K562 (cell line): ENCODE results near the gene C1orf116. TPM values are rescaled to one million over a fixed set of nuclear protein-coding genes. Genes with fewer than 3 reads are reported as not detected.

Experiments used
- ATAC-seq: fragments of 200-7000 bp; cut with Tn5 transposase; 3 replicates; pipeline ENCODE4 v1.9.1; 2020; ENCODE audit warnings: moderate library complexity
- BruUV-seq: library from RNA; stranded (reverse); fragments of 400-500 nt; replicated peaks from 2 replicates; lab custom pipeline; 2021; lab: Mats Ljungman, UMichigan
- CTCF ChIA-PET: fragments of 300-600 bp; formaldehyde crosslinking; extraction: SDS; loops from one replicate; lab custom pipeline; 2021; ENCODE audit warnings: low intra/inter-chr PET ratio; lab: Yijun Ruan, JAX
- POLR2A ChIA-PET: fragments of 300-600, 350-650 bp; sonication (Branson Sonifier 250); formaldehyde crosslinking; extraction: SDS; loops from one replicate; lab custom pipeline; 2021; ENCODE audit warnings: antibody characterized with exemption, inconsistent platforms; lab: Yijun Ruan, JAX
- DNase-seq, 4 experiments: peaks; one replicate each; pipeline versions ENCODE4 v3.0.0 to v3.0.0-alpha.2; 2011 to 2018; ENCODE audit warnings: low spot score in 3 of 4, mixed read lengths in 3 of 4; ENCODE audit errors: extremely low read depth in 1 of 4
- FAIRE-seq: peaks from 2 replicates; lab custom pipeline; 2011; peaks lifted over from hg19 to GRCh38; lab: Jason Lieb, UNC
- H2AFZ ChIP-seq: 2 replicates; pipeline ENCODE4 v1.6.0; 2011; ENCODE audit warnings: low read depth, low read length, control low read depth, inconsistent platforms
- H3K27ac ChIP-seq: fragments of 200-600 bp; 3 replicates; pipeline ENCODE4 v1.8.0; 2011; ENCODE audit warnings: low read depth, mild to moderate bottlenecking, control low read depth, inconsistent platforms, low read length, moderate library complexity, mixed read lengths; ENCODE audit errors: extremely low read depth
- H3K27me3 ChIP-seq, 2 experiments: fragments of 300-600 bp in 1 of 2; 2 replicates in 1 of 2; 3 replicates in 1 of 2; pipeline versions ENCODE4 v1.6.0 to v1.8.0; 2011; ENCODE audit warnings: inconsistent platforms in 2 of 2, low read length in 2 of 2, mild to moderate bottlenecking in 1 of 2, mixed read lengths in 1 of 2, moderate library complexity in 1 of 2; ENCODE audit not compliant: control insufficient read depth in 2 of 2, insufficient read depth in 2 of 2
- H3K36me3 ChIP-seq: fragments of 300-600 bp; 3 replicates; pipeline ENCODE4 v1.8.0; 2011; ENCODE audit warnings: mild to moderate bottlenecking, low read length, inconsistent platforms; ENCODE audit not compliant: control insufficient read depth, insufficient read depth
- H3K4me1 ChIP-seq, 2 experiments: fragments of 200-600 bp in 1 of 2; replicated peaks in 1 of 2; 2 replicates in 1 of 2; 3 replicates in 1 of 2; pipeline versions ENCODE4 v1.5.1 to v1.8.0; 2011; ENCODE audit warnings: inconsistent platforms in 2 of 2, low read length in 2 of 2, mild to moderate bottlenecking in 1 of 2, mixed read lengths in 1 of 2, moderate library complexity in 1 of 2; ENCODE audit not compliant: control insufficient read depth in 2 of 2, insufficient read depth in 2 of 2
- H3K4me2 ChIP-seq: 2 replicates; pipeline ENCODE4 v1.6.1; 2011; ENCODE audit warnings: low read length, control low read depth, inconsistent platforms, mixed read lengths; ENCODE audit not compliant: insufficient read depth
- H3K4me3 ChIP-seq: fragments of 200-600 bp; sonication (generic), shearing (Covaris generic); 2 replicates; pipeline ENCODE4 v1.5.1; 2016; ENCODE audit warnings: control low read depth, inconsistent platforms
- H3K79me2 ChIP-seq: fragments of 200-600 bp; 3 replicates; pipeline ENCODE4 v1.8.0; 2011; ENCODE audit warnings: low read length, inconsistent platforms; ENCODE audit not compliant: control insufficient read depth, insufficient read depth
- H3K9ac ChIP-seq, 2 experiments: 2 replicates each; pipeline versions ENCODE4 v1.6.0 to v1.6.1; 2011; ENCODE audit warnings: low read depth in 2 of 2, low read length in 2 of 2, control low read depth in 1 of 2, inconsistent platforms in 1 of 2, mild to moderate bottlenecking in 1 of 2, mixed read lengths in 1 of 2; ENCODE audit not compliant: insufficient read depth in 1 of 2
- H3K9me1 ChIP-seq: one replicate; pipeline ENCODE4 v1.6.0; 2011; ENCODE audit warnings: inconsistent platforms, mild to moderate bottlenecking, low read length, moderate library complexity; ENCODE audit not compliant: control insufficient read depth, insufficient read depth
- H3K9me3 ChIP-seq: replicated peaks from 2 replicates; pipeline ENCODE4 v1.5.1; 2011; ENCODE audit warnings: low read depth, low read length, inconsistent platforms; ENCODE audit not compliant: control insufficient read depth, insufficient read depth
- H4K20me1 ChIP-seq: replicated peaks from 2 replicates; pipeline ENCODE4 v1.6.1; 2011; ENCODE audit warnings: low read length, inconsistent platforms, mixed read lengths; ENCODE audit not compliant: control insufficient read depth, insufficient read depth
- FOXA1 ChIP-seq: fragments of 450-650 bp; IDR thresholded peaks from 2 replicates; pipeline ENCODE4 v1.6.1; 2016; ENCODE audit warnings: mild to moderate bottlenecking, borderline replicate concordance
- MITF ChIP-seq: IDR thresholded peaks from 2 replicates; pipeline ENCODE4 v1.6.1; 2014; ENCODE audit warnings: antibody characterized with exemption
- RBM15 ChIP-seq: fragments of 200-400 bp; formaldehyde crosslinking; IDR thresholded peaks from 2 replicates; pipeline ENCODE4 v1.6.1; 2018; ENCODE audit warnings: mild to moderate bottlenecking, low read length, moderate library complexity; ENCODE audit not compliant: insufficient read depth
- ZBTB2 ChIP-seq: fragments of 450-650 bp; IDR thresholded peaks from 2 replicates; pipeline ENCODE4 v1.6.1; 2016; ENCODE audit warnings: antibody characterized with exemption
- ZNF184 ChIP-seq: sonication (generic); formaldehyde crosslinking; IDR thresholded peaks from 2 replicates; pipeline ENCODE4 v1.5.0; 2020; ENCODE audit warnings: missing genetic modification reagents
- ZNF449 ChIP-seq: fragments of 250-450 bp; sonication (Bioruptor Pico); IDR thresholded peaks from 2 replicates; pipeline ENCODE4 v1.8.0; 2022; ENCODE audit warnings: moderate library complexity, mild to moderate bottlenecking, inconsistent platforms
- WGBS: fragments of 100-300 bp; shearing (Covaris generic); methylation state at CpG from one replicate; pipeline ENCODE4 v1.1.6; 2016; ENCODE audit warnings: low coverage, mixed read lengths; ENCODE audit not compliant: insufficient coverage; ENCODE audit errors: missing lambda C conversion rate; 5-methylcytosine and 5-hydroxymethylcytosine counted together
- in situ Hi-C: fragments of 300-500 bp; cut with MboI; formaldehyde crosslinking; loops from 4 replicates; pipeline ENCODE4 v1.15.0; 2018; ENCODE audit warnings: inconsistent platforms, mixed read lengths
- intact Hi-C: fragments of 100-400 bp; cut with micrococcal nuclease; formaldehyde crosslinking; loops from 2 replicates; pipeline ENCODE4 v1.14.2; 2022
- polyA plus RNA-seq, 8 experiments: library from polyadenylated mRNA; depleted of rRNA in 4 of 8; stranded (reverse) in 5 of 8; unstranded in 3 of 8; fragments of >200 nt; fragmentation: Nextera tagmentation in 2 of 8; fragmentation: Illumina TruSeq in 1 of 8; extraction: Ambion mirVana in 2 of 8; extraction: Trizol in 1 of 8; gene quantifications; 2 replicates each; pipeline versions ENCODE4 v1.2.1 to v1.2.3, GENCODE V29; 2011 to 2014; ENCODE audit warnings: inconsistent platforms in 1 of 8, missing spikeins in 1 of 8
- total RNA-seq, 7 experiments: library from RNA; depleted of rRNA in 6 of 7; stranded (reverse); fragments of >200 nt in 6 of 7; fragmentation: Illumina TruSeq in 2 of 7; extraction: Trizol in 2 of 7; gene quantifications; 2 replicates each; pipeline versions ENCODE4 v1.2.1 to v1.2.3, GENCODE V29; 2011 to 2021; ENCODE audit warnings: low replicate concordance in 1 of 7

Gene C1orf116
- total and polyA plus RNA-seq, 9 of the 15 experiments (the other 6 are each of a cell fraction or from before 2014, with no cell fraction given): 0.62 to 3.0 (median 0.95) TPM

- FAIRE-seq: no peak
- no peak overlapping the region for H3K27ac ChIP-seq
- H3K36me3 ChIP-seq: no peaks in the 10 kb centered on the region
- H3K4me3 ChIP-seq: no peak overlapping the region
- intact Hi-C loops: no loop called here
- H2AFZ ChIP-seq: peak overlapping the region; percentile 5
- no peaks in the 10 kb centered on the region for H3K9me3 ChIP-seq
- peak overlapping the region in 1 of 2 experiments; percentile 25; a peak in 1 of 4 replicates for H3K9ac ChIP-seq
- ATAC-seq: no peak
- H3K27me3 ChIP-seq: no peaks in the 10 kb centered on the region
- WGBS: 46% methylated on average over 7 of the region's 7 CpGs
- no TSS peak for BruUV-seq
- in situ Hi-C loops: no loop called here
- TF ChIP-seq MITF (no peak), ZNF449 (CRISPR knock-in tag) (no peak), ZBTB2 (no peak), RBM15 (no peak), ZNF184 (CRISPR knock-in tag) (no peak), FOXA1 (no peak)
- ChIA-PET CTCF (no interaction called here), POLR2A (interaction anchor here (0.7 to 9.0 kb wide), 5 partner anchors 7 to 476 kb away, joined by 3 to 104 read pairs (median 33); partner anchors contain the start of gene YOD1)
- no peaks in the 10 kb centered on the region for H4K20me1 ChIP-seq
- DNase-seq: no peak
- no peaks in the 10 kb centered on the region; the same call in 2 of the 3 replicates for H3K79me2 ChIP-seq
- no peaks in the 10 kb centered on the region for H3K9me1 ChIP-seq
- H3K4me1 ChIP-seq: peaks cover 13 to 91% of the 10 kb centered on the region in 2 experiments
- H3K4me2 ChIP-seq: peak overlapping the region; percentile 59
These were observed 808 bp downstream of the C1orf116 start for GRCh38 chr1:207031632-207032264.
